Measurements from ENCODE around the gene SP6. TPM values are rescaled to one million over a fixed set of nuclear protein-coding genes. Genes with fewer than 3 reads are reported as not detected.

SP6 gene
- total and polyA plus RNA-seq, 2 of the 4 experiments (the other 2 are of a cell fraction): under 0.01 to 0.31 TPM

Other genes starting within 250 kb of the SP6 start
- gene KPNB1, start 201.2 kb downstream of the SP6 start, total RNA-seq (2012; rRNA removed): 659 and 1,082 TPM in 2 replicates
- 191 and 206 TPM in 2 replicates for gene KPNB1, start 201.2 kb downstream of the SP6 start, polyA plus RNA-seq (2012; rRNA removed)
- 3.4 and 3.6 TPM in 2 replicates for gene TBKBP1, start 157.0 kb downstream of the SP6 start, total RNA-seq (2012; rRNA removed)
- 7.6 and 8.5 TPM in 2 replicates for gene TBKBP1, start 157.0 kb downstream of the SP6 start, polyA plus RNA-seq (2012; rRNA removed)
- not detected in 2 replicates for gene TBX21, start 117.9 kb downstream of the SP6 start, total RNA-seq (2012; rRNA removed)
- gene TBX21, start 117.9 kb downstream of the SP6 start, polyA plus RNA-seq (2012; rRNA removed): not detected in 2 replicates
- gene OSBPL7, start 29.4 kb downstream of the SP6 start, total RNA-seq (2012; rRNA removed): 4.7 and 5.2 TPM in 2 replicates
- gene OSBPL7, start 29.4 kb downstream of the SP6 start, polyA plus RNA-seq (2012; rRNA removed): 14.5 and 16.3 TPM in 2 replicates
- 28.1 and 32.3 TPM in 2 replicates for gene MRPL10, start 19.6 kb downstream of the SP6 start, total RNA-seq (2012; rRNA removed)
- 57.7 and 61.8 TPM in 2 replicates for gene MRPL10, start 19.6 kb downstream of the SP6 start, polyA plus RNA-seq (2012; rRNA removed)
- not detected in 2 replicates for gene LRRC46, start 19.5 kb downstream of the SP6 start, total RNA-seq (2012; rRNA removed)
- gene LRRC46, start 19.5 kb downstream of the SP6 start, polyA plus RNA-seq (2012; rRNA removed): 0.77 and 0.80 TPM in 2 replicates
- gene SCRN2, start 9.9 kb downstream of the SP6 start, total RNA-seq (2012; rRNA removed): 14.7 and 17.2 TPM in 2 replicates
- gene SCRN2, start 9.9 kb downstream of the SP6 start, polyA plus RNA-seq (2012; rRNA removed): 27.6 and 31.0 TPM in 2 replicates
- 0.72 and 1.4 TPM in 2 replicates for gene SP2, start 45.1 kb upstream of the SP6 start, total RNA-seq (2012; rRNA removed)
- 13.8 and 14.0 TPM in 2 replicates for gene SP2, start 45.1 kb upstream of the SP6 start, polyA plus RNA-seq (2012; rRNA removed)
- gene PNPO, start 90.4 kb upstream of the SP6 start, total RNA-seq (2012; rRNA removed): 32.5 and 34.1 TPM in 2 replicates
- 13.6 and 13.9 TPM in 2 replicates for gene PNPO, start 90.4 kb upstream of the SP6 start, polyA plus RNA-seq (2012; rRNA removed)
- not detected in 2 replicates for gene PRR15L, start 106.7 kb upstream of the SP6 start, total RNA-seq (2012; rRNA removed)
- gene PRR15L, start 106.7 kb upstream of the SP6 start, polyA plus RNA-seq (2012; rRNA removed): not detected in 2 replicates
- 56.7 and 75.3 TPM in 2 replicates for gene CDK5RAP3, start 120.0 kb upstream of the SP6 start, total RNA-seq (2012; rRNA removed)
- 138 and 153 TPM in 2 replicates for gene CDK5RAP3, start 120.0 kb upstream of the SP6 start, polyA plus RNA-seq (2012; rRNA removed)
- 41.0 and 60.5 TPM in 2 replicates for gene COPZ2, start 186.6 kb upstream of the SP6 start, total RNA-seq (2012; rRNA removed)
- gene COPZ2, start 186.6 kb upstream of the SP6 start, polyA plus RNA-seq (2012; rRNA removed): 86.1 and 89.4 TPM in 2 replicates
- gene NFE2L1, start 197.2 kb upstream of the SP6 start, total RNA-seq (2012; rRNA removed): 35.6 and 42.8 TPM in 2 replicates
- gene NFE2L1, start 197.2 kb upstream of the SP6 start, polyA plus RNA-seq (2012; rRNA removed): 122 and 125 TPM in 2 replicates